ENCODE data around the gene CDK5.
"Not testable (repeated sequence)": the region's sequence is repeated elsewhere in the genome, so short reads cannot be mapped to it uniquely, and the experiment has no call there.

CDK5 gene

GRCh38 chr7:151028131-151028947 is 29.4 kb downstream of the CDK5 start, which contains the start of gene ABCB8:
Gene ABCB8, plus strand, starts transcription at chr7:151028450. Its CDS starts 66 bp downstream, at chr7:151028516.
- Histone ChIP-seq H3K9me3 (ENCODE audit: insufficient read depth, low read length) (no peaks in the 10 kb centered on the region), H3K4me2 (ENCODE audit: low read depth, low read length, poor library complexity, severe bottlenecking) (peak within 1 kb of the TSS; percentile 78), H3K9me2 (replicated peaks; ENCODE audit: insufficient read depth, low read length) (no peaks in the 10 kb centered on the region), H4K20me1 (ENCODE audit: low read depth, low read length) (no peaks in the 10 kb centered on the region), H2AFZ (ENCODE audit: low read depth, low read length, severe bottlenecking) (peak within 1 kb of the TSS; percentile 93), H3K27me3 (ENCODE audit: low read length) (no peaks in the 10 kb centered on the region), H3K9ac (ENCODE audit: low read length) (peak within 1 kb of the TSS; percentile 65), H3K27ac (ENCODE audit: low read depth, low read length) (no peak within 1 kb of the TSS), H3F3A (ENCODE audit: insufficient read depth) (no peaks in the 10 kb centered on the region), H3K36me3 (ENCODE audit: low read length) (no peaks in the 10 kb centered on the region), H3K4me3 (ENCODE audit: insufficient read depth, low read length, poor library complexity, severe bottlenecking) (peak within 1 kb of the TSS; percentile 76), H3K79me2 (ENCODE audit: insufficient read depth, low read length) (peaks cover 12% of the 10 kb centered on the region; the same call in 1 of the 2 replicates)
- TF ChIP-seq CTCF (IDR thresholded peaks at IDR 0.05; ENCODE audit: insufficient read depth, low read length, poor library complexity, severe bottlenecking) (no peak), EZH2phosphoT487 (conservative IDR thresholded peaks at IDR 0.05; ENCODE audit: low read length) (no peak)

- peak overlapping the region; percentile 59 for H3K4me3 ChIP-seq (ENCODE audit: insufficient read depth, low read length, poor library complexity, severe bottlenecking)
- not testable (repeated sequence) for H3K9me2 ChIP-seq (replicated peaks; ENCODE audit: insufficient read depth, low read length); H3K27ac ChIP-seq (ENCODE audit: low read depth, low read length); H3K9me3 ChIP-seq (ENCODE audit: insufficient read depth, low read length); H3F3A ChIP-seq (ENCODE audit: insufficient read depth); H4K20me1 ChIP-seq (ENCODE audit: low read depth, low read length); H3K27me3 ChIP-seq (ENCODE audit: low read length); H3K36me3 ChIP-seq (ENCODE audit: low read length)
- H2AFZ ChIP-seq (ENCODE audit: low read depth, low read length, severe bottlenecking), result peak overlapping the region; percentile 93
- H3K4me2 ChIP-seq (ENCODE audit: low read depth, low read length, poor library complexity, severe bottlenecking), result peak overlapping the region; percentile 67
- peak overlapping the region; percentile 34 for H3K9ac ChIP-seq (ENCODE audit: low read length)
- peaks cover 12% of the 10 kb centered on the region; the same call in 1 of the 2 replicates for H3K79me2 ChIP-seq (ENCODE audit: insufficient read depth, low read length)
Measured at GRCh38 chr7:151027728-151028130, 30.0 kb downstream of the CDK5 start.

GRCh38 chr7:151026771-151027727 is 30.6 kb downstream of the CDK5 start:
- not testable (repeated sequence) for H3K9me3 ChIP-seq (ENCODE audit: insufficient read depth, low read length); H3K36me3 ChIP-seq (ENCODE audit: low read length); H4K20me1 ChIP-seq (ENCODE audit: low read depth, low read length); H3F3A ChIP-seq (ENCODE audit: insufficient read depth); H3K4me3 ChIP-seq (ENCODE audit: insufficient read depth, low read length, poor library complexity, severe bottlenecking); H3K27me3 ChIP-seq (ENCODE audit: low read length); H3K9ac ChIP-seq (ENCODE audit: low read length); H3K27ac ChIP-seq (ENCODE audit: low read depth, low read length); H3K9me2 ChIP-seq (replicated peaks; ENCODE audit: insufficient read depth, low read length)
- Histone ChIP-seq H2AFZ (ENCODE audit: low read depth, low read length, severe bottlenecking) (peak overlapping the region; percentile 93), H3K79me2 (ENCODE audit: insufficient read depth, low read length) (peaks cover 12% of the 10 kb centered on the region; the same call in 1 of the 2 replicates), H3K4me2 (ENCODE audit: low read depth, low read length, poor library complexity, severe bottlenecking) (peak overlapping the region; percentile 67)

- TF ChIP-seq CTCF (IDR thresholded peaks at IDR 0.05; ENCODE audit: insufficient read depth, low read length, poor library complexity, severe bottlenecking) (no peak), EZH2phosphoT487 (conservative IDR thresholded peaks at IDR 0.05; ENCODE audit: low read length) (no peak)
- Histone ChIP-seq H3K27ac (ENCODE audit: low read depth, low read length) (no peak overlapping the region), H3K79me2 (ENCODE audit: insufficient read depth, low read length) (peaks cover 12% of the 10 kb centered on the region; the same call in 1 of the 2 replicates), H3K4me3 (ENCODE audit: insufficient read depth, low read length, poor library complexity, severe bottlenecking) (no peak overlapping the region), H2AFZ (ENCODE audit: low read depth, low read length, severe bottlenecking) (no peak overlapping the region), H3K27me3 (ENCODE audit: low read length) (no peaks in the 10 kb centered on the region), H3F3A (ENCODE audit: insufficient read depth) (no peaks in the 10 kb centered on the region), H3K36me3 (ENCODE audit: low read length) (no peaks in the 10 kb centered on the region), H3K9ac (ENCODE audit: low read length) (no peak overlapping the region), H3K9me2 (replicated peaks; ENCODE audit: insufficient read depth, low read length) (no peaks in the 10 kb centered on the region), H3K9me3 (ENCODE audit: insufficient read depth, low read length) (no peaks in the 10 kb centered on the region), H3K4me2 (ENCODE audit: low read depth, low read length, poor library complexity, severe bottlenecking) (no peak overlapping the region), H4K20me1 (ENCODE audit: low read depth, low read length) (no peaks in the 10 kb centered on the region)
Measured at GRCh38 chr7:151025924-151026671, 31.6 kb downstream of the CDK5 start.
